ENCODE results near the gene DCUN1D2.
"Not testable (repeated sequence)": the region's sequence is repeated elsewhere in the genome, so short reads cannot be mapped to it uniquely, and the experiment has no call there.

The DCUN1D2 gene

GRCh38 chr13:113446488-113446854, 44.0 kb downstream of the DCUN1D2 start:
- DNase-seq (ENCODE audit: low read depth, low spot score), result no peak

GRCh38 chr13:113445791-113446487, 44.6 kb downstream of the DCUN1D2 start:
- DNase-seq (ENCODE audit: low read depth, low spot score), result no peak

- DNase-seq (ENCODE audit: low read depth, low spot score), result no peak
Observed at GRCh38 chr13:113443991-113444390, 46.5 kb downstream of the DCUN1D2 start.

GRCh38 chr13:113442985-113443362, 47.5 kb downstream of the DCUN1D2 start:
- DNase-seq (ENCODE audit: low read depth, low spot score), result no peak

GRCh38 chr13:113442354-113442984, 48.0 kb downstream of the DCUN1D2 start:
- no peak for DNase-seq (ENCODE audit: low read depth, low spot score)

GRCh38 chr13:113441661-113442060, 48.9 kb downstream of the DCUN1D2 start:
- DNase-seq (ENCODE audit: low read depth, low spot score), result no peak

GRCh38 chr13:113437408-113438010, 53.0 kb downstream of the DCUN1D2 start:
- no peak for DNase-seq (ENCODE audit: low read depth, low spot score)

GRCh38 chr13:113436866-113437265, 53.6 kb downstream of the DCUN1D2 start:
- not testable (repeated sequence) for DNase-seq (ENCODE audit: low read depth, low spot score)

GRCh38 chr13:113435907-113436306, 54.6 kb downstream of the DCUN1D2 start:
- not testable (repeated sequence) for DNase-seq (ENCODE audit: low read depth, low spot score)

GRCh38 chr13:113433391-113433916, 57.1 kb downstream of the DCUN1D2 start:
- DNase-seq (ENCODE audit: low read depth, low spot score), result no peak

GRCh38 chr13:113432506-113433270, 57.8 kb downstream of the DCUN1D2 start:
- no peak for DNase-seq (ENCODE audit: low read depth, low spot score)

GRCh38 chr13:113431171-113431570, 59.3 kb downstream of the DCUN1D2 start:
- no peak for DNase-seq (ENCODE audit: low read depth, low spot score)

GRCh38 chr13:113430378-113431110, 60.0 kb downstream of the DCUN1D2 start:
- no peak for DNase-seq (ENCODE audit: low read depth, low spot score)

GRCh38 chr13:113429608-113429985, 60.9 kb downstream of the DCUN1D2 start:
- no peak for DNase-seq (ENCODE audit: low read depth, low spot score)

GRCh38 chr13:113428871-113429607, 61.5 kb downstream of the DCUN1D2 start:
- DNase-seq (ENCODE audit: low read depth, low spot score), result no peak

- no peak for DNase-seq (ENCODE audit: low read depth, low spot score)
Observed at GRCh38 chr13:113428469-113428865, 62.0 kb downstream of the DCUN1D2 start.

GRCh38 chr13:113427562-113428468, 62.7 kb downstream of the DCUN1D2 start:
- DNase-seq (ENCODE audit: low read depth, low spot score), result no peak

GRCh38 chr13:113426591-113426986, 63.9 kb downstream of the DCUN1D2 start:
- no peak for DNase-seq (ENCODE audit: low read depth, low spot score)

- DNase-seq (ENCODE audit: low read depth, low spot score), result no peak
Observed at GRCh38 chr13:113425941-113426590, 64.4 kb downstream of the DCUN1D2 start.

Measured in brain pericyte (primary cell).